RWPE2 (cell line): ENCODE measurements around the gene PHLDA1.
"Not testable (repeated sequence)": the region's sequence is repeated elsewhere in the genome, so short reads cannot be mapped to it uniquely, and the experiment has no call there.

ENCODE experiments used
- ATAC-seq: fragments of 200-7000 bp; cut with Tn5 transposase; 3 replicates; pipeline ENCODE4 v1.9.1; 2021; ENCODE audit warnings: low read depth
- DNase-seq: peaks from one replicate; pipeline ENCODE4 v3.0.0-alpha.2; 2020; ENCODE audit warnings: low spot score
- H3K27ac ChIP-seq: fragments of 450-650 bp; 2 replicates; pipeline ENCODE4 v1.5.1; 2017; ENCODE audit warnings: mild to moderate bottlenecking; ENCODE audit not compliant: poor library complexity, severe bottlenecking
- H3K27me3 ChIP-seq: fragments of 250-450 bp; sonication (Bioruptor Pico); 2 replicates; pipeline ENCODE4 v1.5.1; 2021; ENCODE audit warnings: mild to moderate bottlenecking, moderate library complexity; ENCODE audit not compliant: insufficient read depth, poor library complexity, severe bottlenecking
- H3K36me3 ChIP-seq: fragments of 250-450 bp; sonication (Bioruptor Pico); 2 replicates; pipeline ENCODE4 v1.5.1; 2020; ENCODE audit warnings: low read depth, mild to moderate bottlenecking, moderate library complexity
- H3K4me1 ChIP-seq: fragments of 250-450 bp; sonication (Bioruptor Pico); 2 replicates; pipeline ENCODE4 v1.5.1; 2021; ENCODE audit warnings: mild to moderate bottlenecking, moderate library complexity; ENCODE audit not compliant: insufficient read depth, poor library complexity, severe bottlenecking
- H3K4me3 ChIP-seq: fragments of 250-450 bp; sonication (Bioruptor Pico); 2 replicates; pipeline ENCODE4 v1.5.1; 2021; ENCODE audit warnings: mild to moderate bottlenecking, moderate library complexity; ENCODE audit not compliant: severe bottlenecking
- H3K9me3 ChIP-seq: fragments of 250-450 bp; sonication (Bioruptor Pico); 2 replicates; pipeline ENCODE4 v1.5.1; 2021; ENCODE audit warnings: mild to moderate bottlenecking, moderate library complexity; ENCODE audit not compliant: severe bottlenecking
- TF ChIP-seq, protein P1 (sequence below): fragments of 450-650 bp; IDR thresholded peaks from one replicate; pipeline ENCODE4 v1.5.1; 2017; ENCODE audit warnings: mild to moderate bottlenecking, moderate library complexity; ENCODE audit not compliant: poor library complexity, severe bottlenecking

Gene PHLDA1

DNA sequence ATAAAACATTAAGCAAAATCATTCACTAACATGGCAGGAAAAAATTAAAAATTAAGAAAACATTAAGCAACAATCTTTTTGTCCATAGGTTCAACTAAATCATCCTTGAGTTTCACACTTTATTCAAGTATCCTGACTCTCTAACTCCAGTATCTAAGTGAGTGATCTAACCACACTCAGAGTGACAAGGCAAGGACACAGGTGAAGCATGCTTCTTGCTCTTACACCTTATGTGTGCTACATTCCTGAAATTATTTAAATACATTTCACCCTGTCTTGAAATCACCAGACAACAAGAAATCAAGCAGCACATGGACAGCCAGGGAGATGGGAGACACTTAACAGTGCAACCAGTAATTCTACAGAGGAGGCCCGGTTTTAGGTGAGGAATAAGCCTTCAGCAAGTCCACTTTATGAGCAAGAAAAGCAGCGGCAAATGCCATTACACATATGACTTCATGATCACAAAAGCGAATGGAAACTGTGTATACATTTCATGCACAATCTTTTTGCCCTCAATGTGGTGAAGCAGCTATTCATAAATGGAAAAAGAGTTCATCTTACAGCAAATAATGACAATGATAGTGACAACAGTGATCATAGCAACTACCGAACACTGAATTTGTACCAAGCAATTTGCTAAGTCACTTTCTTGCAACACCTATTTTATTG, 37.4 kb downstream of the PHLDA1 start:
- Histone ChIP-seq H3K9me3 (no peaks in the 10 kb centered on the region), H3K36me3 (no peaks in the 10 kb centered on the region), H3K4me3 (no peak overlapping the region), H3K27ac (no peak overlapping the region), H3K4me1 (peaks cover 31% of the 10 kb centered on the region), H3K27me3 (no peaks in the 10 kb centered on the region)
- TF ChIP-seq, protein P1, sequence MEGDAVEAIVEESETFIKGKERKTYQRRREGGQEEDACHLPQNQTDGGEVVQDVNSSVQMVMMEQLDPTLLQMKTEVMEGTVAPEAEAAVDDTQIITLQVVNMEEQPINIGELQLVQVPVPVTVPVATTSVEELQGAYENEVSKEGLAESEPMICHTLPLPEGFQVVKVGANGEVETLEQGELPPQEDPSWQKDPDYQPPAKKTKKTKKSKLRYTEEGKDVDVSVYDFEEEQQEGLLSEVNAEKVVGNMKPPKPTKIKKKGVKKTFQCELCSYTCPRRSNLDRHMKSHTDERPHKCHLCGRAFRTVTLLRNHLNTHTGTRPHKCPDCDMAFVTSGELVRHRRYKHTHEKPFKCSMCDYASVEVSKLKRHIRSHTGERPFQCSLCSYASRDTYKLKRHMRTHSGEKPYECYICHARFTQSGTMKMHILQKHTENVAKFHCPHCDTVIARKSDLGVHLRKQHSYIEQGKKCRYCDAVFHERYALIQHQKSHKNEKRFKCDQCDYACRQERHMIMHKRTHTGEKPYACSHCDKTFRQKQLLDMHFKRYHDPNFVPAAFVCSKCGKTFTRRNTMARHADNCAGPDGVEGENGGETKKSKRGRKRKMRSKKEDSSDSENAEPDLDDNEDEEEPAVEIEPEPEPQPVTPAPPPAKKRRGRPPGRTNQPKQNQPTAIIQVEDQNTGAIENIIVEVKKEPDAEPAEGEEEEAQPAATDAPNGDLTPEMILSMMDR, result no peak
- DNase-seq (no peak), ATAC-seq (peak; percentile 37; the same call in 1 of the 3 replicates)

DNA sequence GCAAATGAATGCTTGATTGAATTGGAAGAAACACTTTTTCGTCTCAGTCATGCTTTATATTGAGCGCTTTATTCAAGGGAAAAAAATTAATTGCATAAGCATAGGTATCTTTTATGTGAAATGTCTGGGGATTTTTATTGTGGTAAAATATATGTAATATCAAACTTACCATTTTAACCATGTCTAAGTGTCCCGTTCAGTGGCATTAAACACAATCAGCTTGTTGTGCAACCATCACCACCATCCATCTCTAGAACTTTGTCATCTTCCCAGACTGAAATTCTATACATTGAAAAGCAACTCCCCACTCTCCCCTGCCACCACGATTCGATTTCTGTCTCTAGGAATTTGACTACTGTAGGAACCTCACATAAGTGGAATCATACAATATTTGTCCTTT, 39.8 kb downstream of the PHLDA1 start:
- no peaks in the 10 kb centered on the region for H3K36me3 ChIP-seq
- TF ChIP-seq, protein P1, result no peak
- H3K27me3 ChIP-seq, result no peaks in the 10 kb centered on the region
- no peaks in the 10 kb centered on the region for H3K9me3 ChIP-seq
- H3K4me1 ChIP-seq, result peaks cover 7% of the 10 kb centered on the region
- no peak overlapping the region for H3K27ac ChIP-seq
- no peak overlapping the region for H3K4me3 ChIP-seq
- ATAC-seq (no peak), DNase-seq (no peak)

DNA sequence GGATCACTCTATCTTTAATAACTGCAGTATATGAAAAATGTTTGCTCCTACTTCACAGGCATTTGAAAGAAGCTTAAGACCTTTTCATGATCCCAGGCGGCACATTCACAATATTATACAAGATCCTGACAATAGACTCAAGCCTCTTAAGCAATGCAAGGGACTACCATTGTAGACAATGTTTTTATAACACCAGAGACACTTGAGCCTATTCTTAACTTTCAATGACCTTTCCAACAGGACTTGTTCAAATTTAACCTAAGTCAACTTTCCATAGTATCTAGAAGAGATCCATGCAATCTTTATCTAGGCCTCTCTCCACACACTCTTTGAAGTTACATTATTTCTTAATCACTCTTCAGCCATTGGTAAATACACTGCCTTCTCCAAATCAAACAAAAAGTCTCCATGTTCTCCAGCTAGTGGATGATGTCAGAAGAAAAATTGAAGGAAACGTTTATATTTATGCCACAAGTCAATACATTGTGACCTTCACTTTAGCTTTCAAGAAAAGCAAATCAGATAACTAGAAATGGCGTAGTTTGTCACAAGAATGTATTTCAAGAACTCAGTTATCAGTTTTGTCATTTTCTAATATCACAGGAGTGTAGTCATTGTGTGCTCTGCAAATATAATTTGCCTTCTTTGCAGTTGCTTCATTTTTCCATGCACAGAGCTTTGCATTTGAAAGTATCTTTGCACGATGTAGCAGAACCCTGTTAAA, 41.2 kb downstream of the PHLDA1 start:
- TF ChIP-seq, protein P1, result no peak
- H3K27ac ChIP-seq, result no peak overlapping the region
- no peak overlapping the region for H3K4me3 ChIP-seq
- H3K4me1 ChIP-seq, result no peaks in the 10 kb centered on the region
- ATAC-seq, result no peak
- no peaks in the 10 kb centered on the region for H3K9me3 ChIP-seq
- DNase-seq, result no peak
- no peaks in the 10 kb centered on the region for H3K27me3 ChIP-seq
- no peaks in the 10 kb centered on the region for H3K36me3 ChIP-seq

DNA sequence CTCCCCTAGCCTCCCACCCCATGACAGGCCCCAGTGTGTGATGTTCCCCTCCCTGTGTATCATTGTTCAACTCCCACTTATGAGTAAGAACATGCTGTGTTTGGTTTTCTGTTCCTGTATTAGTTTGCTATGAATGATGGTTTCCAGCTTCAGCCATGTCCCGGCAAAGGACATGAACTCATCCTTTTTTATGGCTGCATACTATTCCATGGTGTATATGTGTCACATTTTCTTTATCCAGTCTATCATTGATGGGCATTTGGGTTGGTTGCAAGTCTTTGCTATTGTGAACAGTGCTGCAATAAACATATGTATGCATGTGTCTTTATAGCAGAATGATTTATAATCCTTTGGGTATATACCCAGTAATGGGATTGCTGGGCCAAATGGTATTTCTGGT, 43.9 kb downstream of the PHLDA1 start:
- not testable (repeated sequence) for H3K4me1 ChIP-seq, H3K36me3 ChIP-seq, DNase-seq, H3K4me3 ChIP-seq, H3K27ac ChIP-seq, ATAC-seq, H3K27me3 ChIP-seq, H3K9me3 ChIP-seq

DNA sequence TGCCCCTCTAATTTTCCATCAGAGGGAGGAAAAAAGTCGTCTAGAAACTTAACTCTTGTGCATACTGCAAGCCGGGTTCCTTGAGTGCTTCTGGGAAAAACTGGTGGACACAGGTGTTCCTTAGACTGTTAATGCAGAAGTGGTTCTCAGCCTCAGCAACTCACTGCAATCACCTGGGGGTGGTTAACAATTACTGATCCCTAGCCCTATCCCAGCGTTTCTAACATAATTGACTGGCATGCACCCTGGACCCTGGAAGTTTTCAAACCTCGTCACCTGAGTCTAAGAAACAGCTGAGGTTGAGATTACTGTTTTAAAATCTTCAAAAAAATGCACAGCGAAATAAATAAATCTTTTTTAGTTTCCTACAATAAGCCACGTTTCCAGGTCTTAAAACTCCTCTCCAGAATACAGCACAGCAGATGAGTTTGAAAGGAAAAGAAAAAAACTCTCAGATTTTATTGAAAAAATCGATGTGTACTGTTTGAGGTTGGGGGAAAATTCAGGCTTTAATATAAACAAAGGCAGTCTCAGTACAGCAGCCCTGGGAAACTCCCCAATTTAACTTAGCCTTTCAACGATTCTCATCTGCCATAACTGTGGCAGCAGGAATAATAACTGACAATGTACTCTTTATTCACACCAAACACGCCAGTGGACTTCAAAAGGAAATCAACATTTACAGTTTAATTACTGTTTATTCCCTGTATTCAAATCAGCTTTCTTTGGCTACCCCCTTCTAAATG, 45.4 kb downstream of the PHLDA1 start:
- TF ChIP-seq, protein P1, result no peak
- no peaks in the 10 kb centered on the region for H3K27me3 ChIP-seq
- no peak overlapping the region for H3K27ac ChIP-seq
- no peaks in the 10 kb centered on the region for H3K36me3 ChIP-seq
- peaks cover 5% of the 10 kb centered on the region for H3K4me1 ChIP-seq
- ATAC-seq (no peak), DNase-seq (no peak)
- no peak overlapping the region for H3K4me3 ChIP-seq
- no peaks in the 10 kb centered on the region for H3K9me3 ChIP-seq
